Colonic mucosa (tissue), 4 donors: ENCODE measurements around the gene GALNT10. TPM values are rescaled to one million over a fixed set of nuclear protein-coding genes. Genes with fewer than 3 reads are reported as not detected.
A peak's percentile ranks its signal among the peaks of the same experiment; 100 is the strongest.

Experiments
- DNase-seq: peaks from one replicate; pipeline ENCODE4 v3.0.0-alpha.2; 2020
- H3K27ac ChIP-seq: fragments of 200-600 bp; one replicate; pipeline ENCODE4 v1.8.0; 2021
- H3K27me3 ChIP-seq: fragments of 200-600 bp; one replicate; pipeline ENCODE4 v1.8.0; 2021
- H3K36me3 ChIP-seq: fragments of 200-600 bp; one replicate; pipeline ENCODE4 v1.8.0; 2021
- H3K4me1 ChIP-seq: fragments of 200-600 bp; one replicate; pipeline ENCODE4 v1.8.0; 2021; ENCODE audit warnings: mild to moderate bottlenecking
- H3K4me3 ChIP-seq: fragments of 200-600 bp; one replicate; pipeline ENCODE4 v1.8.0; 2021
- H3K9ac ChIP-seq, 2 donors: one replicate each; pipeline ENCODE4 v1.7.0; 2013; ENCODE audit warnings: control low read depth in 2 of 2, low read depth in 2 of 2, low read length in 2 of 2
- H3K9me3 ChIP-seq: fragments of 200-600 bp; one replicate; pipeline ENCODE4 v1.8.0; 2021
- CTCF ChIP-seq: fragments of 200-600 bp; IDR thresholded peaks from one replicate; pipeline ENCODE4 v1.8.0; 2022; ENCODE audit warnings: antibody characterized with exemption, mild to moderate bottlenecking
- intact Hi-C: fragments of 100-400 bp; cut with DNase I; formaldehyde crosslinking; loops from one replicate; pipeline ENCODE4 v1.14.1; 2022
- total RNA-seq, 2 donors: library from RNA; stranded (reverse); fragmentation: NEBNext Ultra II Directional in 1 of 2; extraction: Animal tissue kit (Norgen Biotek cat#: 25700) in 1 of 2; gene quantifications; one replicate each; pipeline ENCODE4 v1.2.1, GENCODE V29; 2021
- donor health status: healthy.
- donor health status: DM: no; HTN: no; CAD: no.
- donor health status: DM: no; HTN: no; CAD: no.

The GALNT10 gene
- total RNA-seq, 2 donors from 2014 or later: 40.0 to 46.7 TPM

DNA sequence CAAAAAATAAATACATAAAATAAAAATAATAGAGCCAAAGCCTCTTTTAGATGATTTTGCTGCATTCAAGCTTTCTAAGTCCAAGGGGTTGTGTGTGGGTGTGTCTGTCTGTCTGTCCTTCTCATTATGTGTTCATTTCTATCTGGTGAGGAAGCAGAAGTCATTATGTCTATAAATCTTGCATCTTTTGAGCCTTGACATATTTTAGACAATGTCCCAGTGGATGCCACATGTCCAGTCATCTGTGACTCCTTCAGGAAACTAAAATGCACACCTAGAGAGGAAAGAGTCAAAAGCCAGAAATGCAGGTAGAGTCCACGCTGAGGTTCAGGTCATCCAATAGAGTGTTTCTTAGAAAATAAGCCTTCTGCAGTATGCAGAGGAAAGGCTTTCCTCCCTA, 80.9 kb downstream of the GALNT10 start:
- Histone ChIP-seq H3K9me3 (no peaks in the 10 kb centered on the region), H3K4me1 (peaks cover 6% of the 10 kb centered on the region), H3K4me3 (no peak overlapping the region), H3K36me3 (no peaks in the 10 kb centered on the region), H3K27ac (no peak overlapping the region), H3K27me3 (no peaks in the 10 kb centered on the region), H3K9ac (no peak overlapping the region)
- TF ChIP-seq CTCF: no peak
- DNase-seq: no peak
- intact Hi-C loops: loop anchor here (2.0 kb wide), 1 partner anchor 13 kb away; no protein-coding TSS in a partner anchor

- no peaks in the 10 kb centered on the region for H3K9me3 ChIP-seq
- H3K9ac ChIP-seq: no peak overlapping the region
- H3K4me3 ChIP-seq: no peak overlapping the region
- H3K4me1 ChIP-seq: peaks cover 6% of the 10 kb centered on the region
- no peak for TF ChIP-seq CTCF
- no peak overlapping the region for H3K27ac ChIP-seq
- no peaks in the 10 kb centered on the region for H3K36me3 ChIP-seq
- no peaks in the 10 kb centered on the region for H3K27me3 ChIP-seq
- no peak for DNase-seq
- intact Hi-C loops: loop anchor here (2.0 kb wide), 1 partner anchor 13 kb away; no protein-coding TSS in a partner anchor
These were observed 81.5 kb downstream of the GALNT10 start for GRCh38 chr5:154271936-154272514.

- Histone ChIP-seq H3K4me1 (peaks cover 13% of the 10 kb centered on the region), H3K36me3 (no peaks in the 10 kb centered on the region), H3K9ac (no peak overlapping the region), H3K4me3 (no peak overlapping the region), H3K27ac (no peak overlapping the region), H3K27me3 (no peaks in the 10 kb centered on the region), H3K9me3 (no peaks in the 10 kb centered on the region)
- intact Hi-C loops: no loop called here
- no peak for TF ChIP-seq CTCF
- peak; percentile 39 for DNase-seq
These were observed 82.6 kb downstream of the GALNT10 start for GRCh38 chr5:154273028-154273617.

GRCh38 chr5:154273963-154274827, 83.7 kb downstream of the GALNT10 start:
- Histone ChIP-seq H3K27me3 (no peaks in the 10 kb centered on the region), H3K27ac (no peak overlapping the region), H3K4me3 (no peak overlapping the region), H3K9me3 (no peaks in the 10 kb centered on the region), H3K36me3 (no peaks in the 10 kb centered on the region), H3K4me1 (peaks cover 13% of the 10 kb centered on the region), H3K9ac (no peak overlapping the region)
- DNase-seq: no peak
- intact Hi-C loops: no loop called here
- TF ChIP-seq CTCF: no peak

GRCh38 chr5:154274828-154275185, 84.3 kb downstream of the GALNT10 start:
- no peaks in the 10 kb centered on the region for H3K9me3 ChIP-seq
- no peaks in the 10 kb centered on the region for H3K36me3 ChIP-seq
- H3K9ac ChIP-seq: no peak overlapping the region
- no peak overlapping the region for H3K4me3 ChIP-seq
- TF ChIP-seq CTCF: no peak
- no peak overlapping the region for H3K27ac ChIP-seq
- no peak for DNase-seq
- intact Hi-C loops: no loop called here
- peaks cover 13% of the 10 kb centered on the region for H3K4me1 ChIP-seq
- H3K27me3 ChIP-seq: no peaks in the 10 kb centered on the region
